Stimulated activated CD4-positive, alpha-beta T cell treated with anti-CD3 and anti-CD28 coated beads, Interleukin-15, amount 100 ng/mL, for 1 hour (primary cell): ENCODE measurements around the gene DMRTA2.

Experiments used
- DNase-seq, 2 donors: peaks; one replicate each; pipeline ENCODE4 v3.0.0-alpha.2; 2020; ENCODE audit warnings: low read depth in 1 of 2, low spot score in 1 of 2

The DMRTA2 gene

GRCh38 chr1:50422946-50423669, at the start of gene DMRTA2:
TSS of gene DMRTA2 (minus strand) at chr1:50423443. CDS start at chr1:50421536, 1,907 bp downstream.
- DNase-seq: no peak

- no peak for DNase-seq
These were observed 48.7 kb upstream of the DMRTA2 start for GRCh38 chr1:50471967-50472366.

GRCh38 chr1:50462964-50463363, 39.7 kb upstream of the DMRTA2 start:
- no peak for DNase-seq

- no peak for DNase-seq
These were observed 35.3 kb upstream of the DMRTA2 start for GRCh38 chr1:50458507-50458906.

GRCh38 chr1:50454911-50455310, 31.7 kb upstream of the DMRTA2 start:
- DNase-seq: no peak

- no peak for DNase-seq
These were observed 30.0 kb upstream of the DMRTA2 start for GRCh38 chr1:50453266-50453665.

GRCh38 chr1:50452700-50453099, 29.5 kb upstream of the DMRTA2 start:
- no peak for DNase-seq

- DNase-seq: no peak
These were observed 27.8 kb upstream of the DMRTA2 start for GRCh38 chr1:50450861-50451653.

GRCh38 chr1:50447961-50448360, 24.7 kb upstream of the DMRTA2 start:
- DNase-seq: no peak

GRCh38 chr1:50441183-50441582, 17.9 kb upstream of the DMRTA2 start:
- DNase-seq: no peak

- no peak for DNase-seq
These were observed 15.7 kb upstream of the DMRTA2 start for GRCh38 chr1:50438945-50439344.

- no peak for DNase-seq
These were observed 13.2 kb upstream of the DMRTA2 start for GRCh38 chr1:50436489-50436888.

GRCh38 chr1:50430010-50430405, 6.8 kb upstream of the DMRTA2 start:
- DNase-seq: no peak

- DNase-seq: no peak
These were observed 4.9 kb upstream of the DMRTA2 start for GRCh38 chr1:50427818-50428779.

- no peak for DNase-seq
These were observed 4.0 kb upstream of the DMRTA2 start for GRCh38 chr1:50427086-50427817.

GRCh38 chr1:50426702-50427085, 3.5 kb upstream of the DMRTA2 start:
- no peak for DNase-seq

GRCh38 chr1:50426108-50426700, 3.0 kb upstream of the DMRTA2 start:
- DNase-seq: no peak

- DNase-seq: no peak
These were observed 2.3 kb upstream of the DMRTA2 start for GRCh38 chr1:50425376-50426107.

- no peak for DNase-seq
These were observed 1.7 kb upstream of the DMRTA2 start for GRCh38 chr1:50424884-50425375.
